HepG2 (cell line): ENCODE results near the gene OXLD1. TPM values are rescaled to one million over a fixed set of nuclear protein-coding genes. Genes with fewer than 3 reads are reported as not detected.

ENCODE experiments used
- ARID2 ChIP-seq: sonication (generic); formaldehyde crosslinking; IDR thresholded peaks from 2 replicates; pipeline ENCODE4 v1.8.1; 2022; ENCODE audit warnings: mild to moderate bottlenecking, missing genetic modification reagents, borderline replicate concordance
- ATF3 ChIP-seq: sonication (generic); formaldehyde crosslinking; IDR thresholded peaks from 2 replicates; pipeline ENCODE4 v1.4.0; 2020; ENCODE audit warnings: missing genetic modification reagents
- ETS1 ChIP-seq: sonication (generic); formaldehyde crosslinking; IDR thresholded peaks from 2 replicates; pipeline ENCODE4 v1.4.0; 2020; ENCODE audit warnings: missing genetic modification reagents
- NCOA2 ChIP-seq: sonication (generic); formaldehyde crosslinking; IDR thresholded peaks from 2 replicates; pipeline ENCODE4 v1.8.0; 2022; ENCODE audit warnings: inconsistent platforms
- NR2F1 ChIP-seq, 2 experiments: fragments of 450-650 bp in 1 of 2; formaldehyde crosslinking in 1 of 2; IDR thresholded peaks; 2 replicates each; pipeline versions ENCODE4 v1.5.0 to v1.6.1; 2016 to 2020; ENCODE audit warnings: mild to moderate bottlenecking in 1 of 2, missing compliant biosample characterization in 1 of 2, missing genetic modification reagents in 1 of 2, moderate library complexity in 1 of 2
- PAWR ChIP-seq: sonication (generic); formaldehyde crosslinking; IDR thresholded peaks from 2 replicates; pipeline ENCODE4 v1.4.0; 2020; ENCODE audit warnings: missing genetic modification reagents, mild to moderate bottlenecking, borderline replicate concordance
- RCOR2 ChIP-seq: IDR thresholded peaks from 2 replicates; pipeline ENCODE4 v1.6.1; 2016; ENCODE audit warnings: missing biosample characterization, missing genetic modification reagents
- RXRA ChIP-seq: sonication (generic); formaldehyde crosslinking; IDR thresholded peaks from 2 replicates; pipeline ENCODE4 v1.5.1; 2020; ENCODE audit warnings: missing genetic modification reagents
- WIZ ChIP-seq: sonication (generic); formaldehyde crosslinking; IDR thresholded peaks from 2 replicates; pipeline ENCODE4 v1.5.1; 2020; ENCODE audit warnings: mild to moderate bottlenecking, missing genetic modification reagents
- ZBTB33 ChIP-seq: sonication (generic); formaldehyde crosslinking; IDR thresholded peaks from 2 replicates; pipeline ENCODE4 v1.4.0; 2020; ENCODE audit warnings: missing genetic modification reagents
- ZFP41 ChIP-seq: sonication (generic); formaldehyde crosslinking; IDR thresholded peaks from 2 replicates; pipeline ENCODE4 v1.4.0; 2020; ENCODE audit warnings: mild to moderate bottlenecking, missing genetic modification reagents, borderline replicate concordance
- ZNF616 ChIP-seq: sonication (generic); formaldehyde crosslinking; IDR thresholded peaks from 2 replicates; pipeline ENCODE4 v1.5.0; 2020; ENCODE audit warnings: low read depth, mild to moderate bottlenecking, missing genetic modification reagents
- polyA plus RNA-seq, 8 experiments: library from polyadenylated mRNA; depleted of rRNA in 3 of 8; stranded (reverse) in 7 of 8; unstranded in 1 of 8; fragments of >200 nt; fragmentation: Illumina TruSeq in 4 of 8; extraction: Trizol in 4 of 8; gene quantifications; 2 replicates each; pipeline versions ENCODE4 v1.2.1 to v1.2.3, GENCODE V29; 2011 to 2016; ENCODE audit warnings: low read depth in 4 of 8, missing spikeins in 1 of 8, mixed read lengths in 1 of 8; ENCODE audit not compliant: insufficient read depth in 1 of 8
- total RNA-seq, 5 experiments: library from RNA; depleted of rRNA; stranded (reverse); fragments of >200 nt; fragmentation: Illumina TruSeq; extraction: Trizol; gene quantifications; 2 replicates each; pipeline ENCODE4 v1.2.3, GENCODE V29; 2016; ENCODE audit warnings: low read depth in 1 of 5
- TF ChIP-seq, protein P1 (sequence below): sonication (generic); formaldehyde crosslinking; IDR thresholded peaks from 2 replicates; pipeline ENCODE4 v1.8.1; 2023; ENCODE audit warnings: mild to moderate bottlenecking, missing genetic modification reagents
- TF ChIP-seq, protein P2 (sequence below): sonication (generic); formaldehyde crosslinking; IDR thresholded peaks from 2 replicates; pipeline ENCODE4 v1.4.0; 2020; ENCODE audit warnings: missing genetic modification reagents, mild to moderate bottlenecking, borderline replicate concordance
- TF ChIP-seq, protein P3 (sequence below): sonication (generic); formaldehyde crosslinking; IDR thresholded peaks from 2 replicates; pipeline ENCODE4 v1.5.0; 2020; ENCODE audit warnings: missing genetic modification reagents
- TF ChIP-seq, protein P4 (sequence below): sonication (generic); formaldehyde crosslinking; conservative IDR thresholded peaks from 2 replicates; pipeline ENCODE4 v1.4.0; 2020; ENCODE audit warnings: missing genetic modification reagents

The OXLD1 gene
- total and polyA plus RNA-seq, 2 of the 13 experiments (the other 11 are each of a cell fraction or from before 2014, with no cell fraction given), result 27.1 to 37.5 TPM

DNA sequence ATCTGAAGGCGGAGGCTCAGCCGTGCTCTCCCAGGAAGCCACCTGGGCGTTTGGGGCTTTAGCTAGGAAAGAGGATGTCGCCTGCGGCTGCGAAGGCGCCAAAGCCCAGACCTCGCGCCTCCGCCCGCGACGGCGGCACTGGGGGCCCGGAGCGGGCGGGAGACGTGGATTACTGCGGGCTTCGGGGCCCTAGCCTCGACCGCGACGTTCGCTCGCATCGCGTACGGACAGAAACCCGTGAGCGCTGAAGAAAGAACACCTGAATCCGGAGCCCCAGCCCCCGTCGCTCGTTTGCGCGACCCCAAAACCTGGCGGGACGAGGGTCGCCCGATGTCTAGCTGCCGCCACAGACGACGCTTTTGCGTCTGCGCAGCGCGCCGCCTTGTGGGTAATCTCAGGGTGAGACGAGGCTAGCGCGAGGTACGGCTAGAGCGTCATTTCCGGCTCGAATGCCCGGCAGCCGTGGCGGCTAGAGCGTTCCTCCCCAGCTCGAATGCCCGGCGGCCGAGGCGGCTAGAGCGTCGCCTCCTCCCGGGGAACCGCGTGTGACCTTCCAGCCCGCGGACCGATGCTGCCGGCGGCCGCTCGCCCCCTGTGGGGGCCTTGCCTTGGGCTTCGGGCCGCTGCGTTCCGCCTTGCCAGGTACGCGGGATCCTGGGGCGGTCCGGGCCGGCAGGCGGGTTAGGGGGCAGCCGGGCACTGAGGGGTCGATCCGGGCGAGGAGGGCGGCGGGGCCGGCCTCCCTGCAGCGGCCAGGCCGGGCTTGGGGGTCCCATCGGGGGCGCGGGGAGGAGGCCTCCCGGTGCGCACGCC is 36.7 kb upstream of the OXLD1 start, which contains the start of gene MRPL12 (continued):
- TF ChIP-seq ZBTB33 (CRISPR knock-in tag) (peak; percentile 57; the same call in 1 of the 2 replicates), RXRA (peak; percentile 92), NR2F1 (CRISPR knock-in tag; IDR thresholded peaks at IDR 0.05) (peak; percentile 66 to 70; a peak in 3 of 4 replicates), NCOA2 (peak; percentile 79; the same call in 1 of the 2 replicates), ARID2 (CRISPR knock-in tag) (0 out of 2 replicates have a peak, but pooled peaks have one; percentile 61), ATF3 (peak; percentile 69; the same call in 1 of the 2 replicates), ZFP41 (CRISPR knock-in tag) (no peak), RCOR2 (CRISPR knock-in tag) (no peak), ETS1 (CRISPR knock-in tag) (no peak), PAWR (no peak), ZNF616 (peak; percentile 76; the same call in 1 of the 2 replicates), WIZ (CRISPR knock-in tag) (peak; percentile 83; the same call in 1 of the 2 replicates)
- TF ChIP-seq, protein P1, sequence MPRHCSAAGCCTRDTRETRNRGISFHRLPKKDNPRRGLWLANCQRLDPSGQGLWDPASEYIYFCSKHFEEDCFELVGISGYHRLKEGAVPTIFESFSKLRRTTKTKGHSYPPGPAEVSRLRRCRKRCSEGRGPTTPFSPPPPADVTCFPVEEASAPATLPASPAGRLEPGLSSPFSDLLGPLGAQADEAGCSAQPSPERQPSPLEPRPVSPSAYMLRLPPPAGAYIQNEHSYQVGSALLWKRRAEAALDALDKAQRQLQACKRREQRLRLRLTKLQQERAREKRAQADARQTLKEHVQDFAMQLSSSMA (CRISPR knock-in tag), result 0 out of 2 replicates have a peak, but pooled peaks have one; percentile 73
- TF ChIP-seq, protein P2, sequence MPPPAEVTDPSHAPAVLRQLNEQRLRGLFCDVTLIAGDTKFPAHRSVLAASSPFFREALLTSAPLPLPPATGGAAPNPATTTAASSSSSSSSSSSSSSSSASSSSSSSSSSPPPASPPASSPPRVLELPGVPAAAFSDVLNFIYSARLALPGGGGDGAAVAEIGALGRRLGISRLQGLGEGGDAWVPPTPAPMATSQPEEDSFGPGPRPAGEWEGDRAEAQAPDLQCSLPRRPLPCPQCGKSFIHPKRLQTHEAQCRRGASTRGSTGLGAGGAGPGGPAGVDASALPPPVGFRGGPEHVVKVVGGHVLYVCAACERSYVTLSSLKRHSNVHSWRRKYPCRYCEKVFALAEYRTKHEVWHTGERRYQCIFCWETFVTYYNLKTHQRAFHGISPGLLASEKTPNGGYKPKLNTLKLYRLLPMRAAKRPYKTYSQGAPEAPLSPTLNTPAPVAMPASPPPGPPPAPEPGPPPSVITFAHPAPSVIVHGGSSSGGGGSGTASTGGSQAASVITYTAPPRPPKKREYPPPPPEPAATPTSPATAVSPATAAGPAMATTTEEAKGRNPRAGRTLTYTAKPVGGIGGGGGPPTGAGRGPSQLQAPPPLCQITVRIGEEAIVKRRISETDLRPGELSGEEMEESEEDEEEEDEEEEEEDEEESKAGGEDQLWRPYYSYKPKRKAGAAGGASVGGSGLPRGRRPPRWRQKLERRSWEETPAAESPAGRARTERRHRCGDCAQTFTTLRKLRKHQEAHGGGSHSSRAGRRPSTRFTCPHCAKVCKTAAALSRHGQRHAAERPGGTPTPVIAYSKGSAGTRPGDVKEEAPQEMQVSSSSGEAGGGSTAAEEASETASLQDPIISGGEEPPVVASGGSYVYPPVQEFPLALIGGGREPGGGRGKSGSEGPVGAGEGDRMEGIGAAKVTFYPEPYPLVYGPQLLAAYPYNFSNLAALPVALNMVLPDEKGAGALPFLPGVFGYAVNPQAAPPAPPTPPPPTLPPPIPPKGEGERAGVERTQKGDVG (CRISPR knock-in tag), result peak; percentile 51; the same call in 1 of the 2 replicates
- TF ChIP-seq, protein P3, sequence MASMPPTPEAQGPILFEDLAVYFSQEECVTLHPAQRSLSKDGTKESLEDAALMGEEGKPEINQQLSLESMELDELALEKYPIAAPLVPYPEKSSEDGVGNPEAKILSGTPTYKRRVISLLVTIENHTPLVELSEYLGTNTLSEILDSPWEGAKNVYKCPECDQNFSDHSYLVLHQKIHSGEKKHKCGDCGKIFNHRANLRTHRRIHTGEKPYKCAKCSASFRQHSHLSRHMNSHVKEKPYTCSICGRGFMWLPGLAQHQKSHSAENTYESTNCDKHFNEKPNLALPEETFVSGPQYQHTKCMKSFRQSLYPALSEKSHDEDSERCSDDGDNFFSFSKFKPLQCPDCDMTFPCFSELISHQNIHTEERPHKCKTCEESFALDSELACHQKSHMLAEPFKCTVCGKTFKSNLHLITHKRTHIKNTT (CRISPR knock-in tag), result no peak
- TF ChIP-seq, protein P4, sequence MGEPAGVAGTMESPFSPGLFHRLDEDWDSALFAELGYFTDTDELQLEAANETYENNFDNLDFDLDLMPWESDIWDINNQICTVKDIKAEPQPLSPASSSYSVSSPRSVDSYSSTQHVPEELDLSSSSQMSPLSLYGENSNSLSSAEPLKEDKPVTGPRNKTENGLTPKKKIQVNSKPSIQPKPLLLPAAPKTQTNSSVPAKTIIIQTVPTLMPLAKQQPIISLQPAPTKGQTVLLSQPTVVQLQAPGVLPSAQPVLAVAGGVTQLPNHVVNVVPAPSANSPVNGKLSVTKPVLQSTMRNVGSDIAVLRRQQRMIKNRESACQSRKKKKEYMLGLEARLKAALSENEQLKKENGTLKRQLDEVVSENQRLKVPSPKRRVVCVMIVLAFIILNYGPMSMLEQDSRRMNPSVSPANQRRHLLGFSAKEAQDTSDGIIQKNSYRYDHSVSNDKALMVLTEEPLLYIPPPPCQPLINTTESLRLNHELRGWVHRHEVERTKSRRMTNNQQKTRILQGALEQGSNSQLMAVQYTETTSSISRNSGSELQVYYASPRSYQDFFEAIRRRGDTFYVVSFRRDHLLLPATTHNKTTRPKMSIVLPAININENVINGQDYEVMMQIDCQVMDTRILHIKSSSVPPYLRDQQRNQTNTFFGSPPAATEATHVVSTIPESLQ, result no peak
